ENCODE data around the gene CFAP20DC.

Gene CFAP20DC

GRCh38 chr3:59043391-59043790 lies 6.4 kb downstream of the CFAP20DC start:
- DNase-seq (ENCODE audit: insufficient read length, low spot score): no peak
- FAIRE-seq: no peak
- TF ChIP-seq SPI1 (IDR thresholded peaks at IDR 0.05; ENCODE audit: low read depth, low read length) (no peak), TAF1 (IDR thresholded peaks at IDR 0.05; ENCODE audit: low read depth, low read length) (no peak), PAX5 (IDR thresholded peaks at IDR 0.05; ENCODE audit: insufficient read depth, low read length, severe bottlenecking) (no peak), POU2F2 (IDR thresholded peaks at IDR 0.05; ENCODE audit: low read depth, low read length) (no peak), POLR2AphosphoS5 (IDR thresholded peaks at IDR 0.05; ENCODE audit: low read depth, low read length) (no peak), POLR2A (IDR thresholded peaks at IDR 0.05; ENCODE audit: low read depth, low read length) (no peak)

GRCh38 chr3:59040902-59041301 lies 8.9 kb downstream of the CFAP20DC start:
- no peak for TF ChIP-seq TAF1 (IDR thresholded peaks at IDR 0.05; ENCODE audit: low read depth, low read length)
- no peak for TF ChIP-seq PAX5 (IDR thresholded peaks at IDR 0.05; ENCODE audit: insufficient read depth, low read length, severe bottlenecking)
- TF ChIP-seq POU2F2 (IDR thresholded peaks at IDR 0.05; ENCODE audit: low read depth, low read length): no peak
- no peak for TF ChIP-seq POLR2AphosphoS5 (IDR thresholded peaks at IDR 0.05; ENCODE audit: low read depth, low read length)
- no peak for TF ChIP-seq SPI1 (IDR thresholded peaks at IDR 0.05; ENCODE audit: low read depth, low read length)
- no peak for TF ChIP-seq POLR2A (IDR thresholded peaks at IDR 0.05; ENCODE audit: low read depth, low read length)
- no peak for FAIRE-seq
- DNase-seq (ENCODE audit: insufficient read length, low spot score): no peak

DNA sequence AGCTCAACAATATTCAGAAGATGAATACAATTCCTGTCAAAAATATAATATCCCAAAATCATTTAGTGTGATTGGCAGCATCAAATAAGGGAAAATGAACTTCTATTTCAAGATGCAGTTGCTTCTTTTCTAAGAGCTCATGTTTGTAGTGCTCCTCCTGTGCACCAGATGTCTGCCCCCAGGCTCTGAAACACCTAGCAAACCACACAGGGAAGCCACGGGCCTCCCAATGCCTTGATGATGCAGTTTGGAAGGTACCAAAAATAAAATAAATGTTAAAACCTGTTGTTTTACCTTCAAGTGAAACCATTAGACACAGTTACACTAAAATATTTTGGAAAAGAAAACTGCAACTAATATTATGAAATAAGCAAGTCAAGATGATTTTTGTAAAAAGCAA lies 22.2 kb downstream of the CFAP20DC start:
- TF ChIP-seq POU2F2 (IDR thresholded peaks at IDR 0.05; ENCODE audit: low read depth, low read length): no peak
- TF ChIP-seq POLR2AphosphoS5 (IDR thresholded peaks at IDR 0.05; ENCODE audit: low read depth, low read length): no peak
- TF ChIP-seq SPI1 (IDR thresholded peaks at IDR 0.05; ENCODE audit: low read depth, low read length): no peak
- TF ChIP-seq TAF1 (IDR thresholded peaks at IDR 0.05; ENCODE audit: low read depth, low read length): no peak
- TF ChIP-seq PAX5 (IDR thresholded peaks at IDR 0.05; ENCODE audit: insufficient read depth, low read length, severe bottlenecking): no peak
- TF ChIP-seq POLR2A (IDR thresholded peaks at IDR 0.05; ENCODE audit: low read depth, low read length): no peak
- DNase-seq (ENCODE audit: insufficient read length, low spot score): no peak
- FAIRE-seq: no peak

DNA sequence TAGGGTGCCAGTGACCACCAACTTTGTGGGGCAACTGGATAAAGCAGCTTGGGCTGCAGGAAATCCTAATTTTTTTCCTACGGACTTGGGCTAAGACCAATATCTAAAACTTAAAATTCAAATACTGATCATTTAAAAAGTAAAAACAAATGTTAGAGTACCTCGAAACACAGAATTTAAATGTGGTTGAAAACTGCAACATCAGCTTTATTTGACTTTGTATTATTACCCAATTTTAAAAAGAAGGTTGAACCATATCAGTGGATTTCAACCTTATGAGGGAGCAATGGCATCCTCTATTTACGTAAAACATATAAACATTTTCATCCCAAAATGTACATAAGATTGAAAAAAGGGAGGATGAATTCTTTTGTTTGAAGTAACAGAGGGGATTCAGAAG lies 26.2 kb downstream of the CFAP20DC start:
- TF ChIP-seq PAX5 (IDR thresholded peaks at IDR 0.05; ENCODE audit: insufficient read depth, low read length, severe bottlenecking): no peak
- TF ChIP-seq POLR2A (IDR thresholded peaks at IDR 0.05; ENCODE audit: low read depth, low read length): no peak
- no peak for TF ChIP-seq POLR2AphosphoS5 (IDR thresholded peaks at IDR 0.05; ENCODE audit: low read depth, low read length)
- TF ChIP-seq TAF1 (IDR thresholded peaks at IDR 0.05; ENCODE audit: low read depth, low read length): no peak
- DNase-seq (ENCODE audit: insufficient read length, low spot score): no peak
- FAIRE-seq: no peak

DNA sequence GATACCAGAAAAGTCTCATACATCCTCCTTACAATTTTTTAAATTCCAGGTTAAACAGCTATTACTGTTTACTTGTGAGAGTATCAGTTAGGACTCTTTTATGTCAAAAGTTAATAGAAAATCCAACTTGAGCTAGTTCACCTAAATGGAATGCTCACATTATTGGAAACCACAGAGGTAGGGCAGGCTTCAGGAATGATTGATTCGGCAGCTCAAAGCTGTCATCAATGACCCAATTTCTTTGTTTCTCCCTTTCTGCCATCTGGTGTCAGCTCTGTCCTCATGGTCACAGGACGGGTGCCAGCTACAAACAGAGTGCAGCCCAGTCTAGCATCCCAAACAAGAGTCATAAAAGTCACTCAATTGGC lies 32.2 kb downstream of the CFAP20DC start:
- TF ChIP-seq POLR2A (IDR thresholded peaks at IDR 0.05; ENCODE audit: low read depth, low read length): no peak
- no peak for TF ChIP-seq PAX5 (IDR thresholded peaks at IDR 0.05; ENCODE audit: insufficient read depth, low read length, severe bottlenecking)
- no peak for TF ChIP-seq TAF1 (IDR thresholded peaks at IDR 0.05; ENCODE audit: low read depth, low read length)
- TF ChIP-seq POU2F2 (IDR thresholded peaks at IDR 0.05; ENCODE audit: low read depth, low read length): no peak
- no peak for TF ChIP-seq SPI1 (IDR thresholded peaks at IDR 0.05; ENCODE audit: low read depth, low read length)
- no peak for TF ChIP-seq POLR2AphosphoS5 (IDR thresholded peaks at IDR 0.05; ENCODE audit: low read depth, low read length)
- no peak for DNase-seq (ENCODE audit: insufficient read length, low spot score)
- no peak for FAIRE-seq

- no peak for FAIRE-seq
- no peak for DNase-seq (ENCODE audit: insufficient read length, low spot score)
- no peak for TF ChIP-seq POLR2AphosphoS5 (IDR thresholded peaks at IDR 0.05; ENCODE audit: low read depth, low read length)
- TF ChIP-seq POU2F2 (IDR thresholded peaks at IDR 0.05; ENCODE audit: low read depth, low read length): no peak
- TF ChIP-seq TAF1 (IDR thresholded peaks at IDR 0.05; ENCODE audit: low read depth, low read length): no peak
- no peak for TF ChIP-seq PAX5 (IDR thresholded peaks at IDR 0.05; ENCODE audit: insufficient read depth, low read length, severe bottlenecking)
Measured at GRCh38 chr3:59016930-59017616, 32.8 kb downstream of the CFAP20DC start.

GRCh38 chr3:59013611-59014010 lies 36.2 kb downstream of the CFAP20DC start:
- FAIRE-seq: no peak
- TF ChIP-seq SPI1 (IDR thresholded peaks at IDR 0.05; ENCODE audit: low read depth, low read length) (no peak), PAX5 (IDR thresholded peaks at IDR 0.05; ENCODE audit: insufficient read depth, low read length, severe bottlenecking) (no peak)
- DNase-seq (ENCODE audit: insufficient read length, low spot score): no peak

GRCh38 chr3:59006634-59007517 lies 42.9 kb downstream of the CFAP20DC start:
- TF ChIP-seq POLR2AphosphoS5 (IDR thresholded peaks at IDR 0.05; ENCODE audit: low read depth, low read length): no peak
- TF ChIP-seq POU2F2 (IDR thresholded peaks at IDR 0.05; ENCODE audit: low read depth, low read length): no peak
- TF ChIP-seq TAF1 (IDR thresholded peaks at IDR 0.05; ENCODE audit: low read depth, low read length): no peak
- TF ChIP-seq PAX5 (IDR thresholded peaks at IDR 0.05; ENCODE audit: insufficient read depth, low read length, severe bottlenecking): no peak
- no peak for TF ChIP-seq SPI1 (IDR thresholded peaks at IDR 0.05; ENCODE audit: low read depth, low read length)
- no peak for TF ChIP-seq POLR2A (IDR thresholded peaks at IDR 0.05; ENCODE audit: low read depth, low read length)
- no peak for FAIRE-seq

DNA sequence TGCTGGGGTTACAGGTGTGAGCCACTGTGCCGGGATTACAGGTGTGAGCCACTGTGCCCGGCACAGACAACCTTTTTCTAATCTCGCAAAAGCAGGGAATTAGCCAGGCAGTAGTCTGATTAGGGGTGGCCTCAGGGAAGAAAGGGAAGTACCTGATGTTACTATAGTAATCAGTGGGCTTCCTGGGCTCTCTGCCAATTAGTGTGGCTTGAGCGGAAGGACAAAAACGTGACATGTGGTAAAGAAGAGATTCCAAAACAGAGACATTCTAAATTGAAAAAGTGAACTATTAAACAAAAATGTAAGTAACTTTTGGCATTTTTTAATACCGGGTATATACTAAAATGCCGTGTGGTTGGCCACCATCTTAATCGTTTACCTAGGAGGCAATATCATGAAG lies 48.1 kb downstream of the CFAP20DC start:
- DNase-seq (ENCODE audit: insufficient read length, low spot score) (no peak), FAIRE-seq (no peak)
- TF ChIP-seq PAX5 (IDR thresholded peaks at IDR 0.05; ENCODE audit: insufficient read depth, low read length, severe bottlenecking) (no peak), TAF1 (IDR thresholded peaks at IDR 0.05; ENCODE audit: low read depth, low read length) (no peak), POU2F2 (IDR thresholded peaks at IDR 0.05; ENCODE audit: low read depth, low read length) (no peak), POLR2AphosphoS5 (IDR thresholded peaks at IDR 0.05; ENCODE audit: low read depth, low read length) (no peak), SPI1 (IDR thresholded peaks at IDR 0.05; ENCODE audit: low read depth, low read length) (no peak), POLR2A (IDR thresholded peaks at IDR 0.05; ENCODE audit: low read depth, low read length) (no peak)

More at GRCh38 chr3:59006634-59007517, 42.9 kb downstream of the CFAP20DC start:
- no peak for DNase-seq (ENCODE audit: insufficient read length, low spot score)
